H1 (cell line): ENCODE results near the gene RAD18. TPM values are rescaled to one million over a fixed set of nuclear protein-coding genes. Genes with fewer than 3 reads are reported as not detected.

Experiments
- BRCA1 ChIP-seq: IDR thresholded peaks from 2 replicates; pipeline ENCODE4 v1.6.1; 2012; ENCODE audit warnings: low read depth, low read length, improper control_type of control experiment
- polyA plus RNA-seq, 7 experiments: library from polyadenylated mRNA; depleted of rRNA in 3 of 7; stranded (reverse) in 5 of 7; unstranded in 2 of 7; fragments of >200 nt in 5 of 7; fragments of 200-250 nt in 2 of 7; gene quantifications; 1 replicate in 5 of 7; 2 replicates in 1 of 7; 4 replicates in 1 of 7; pipeline versions ENCODE4 v1.2.1 to v1.2.3, GENCODE V29; 2011 to 2013; ENCODE audit warnings: missing spikeins in 2 of 7, mixed read lengths in 2 of 7
- total RNA-seq: library from RNA; stranded (reverse); fragmentation: NEBNext Ultra II Directional; extraction: Animal tissue kit (Norgen Biotek cat#: 25700); gene quantifications from 2 replicates; pipeline ENCODE4 v1.2.1, GENCODE V29; 2021

The RAD18 gene
- total and polyA plus RNA-seq, 2 of the 8 experiments (the other 6 are each of a cell fraction or from before 2014, with no cell fraction given), result 13.0 to 23.2 TPM

DNA sequence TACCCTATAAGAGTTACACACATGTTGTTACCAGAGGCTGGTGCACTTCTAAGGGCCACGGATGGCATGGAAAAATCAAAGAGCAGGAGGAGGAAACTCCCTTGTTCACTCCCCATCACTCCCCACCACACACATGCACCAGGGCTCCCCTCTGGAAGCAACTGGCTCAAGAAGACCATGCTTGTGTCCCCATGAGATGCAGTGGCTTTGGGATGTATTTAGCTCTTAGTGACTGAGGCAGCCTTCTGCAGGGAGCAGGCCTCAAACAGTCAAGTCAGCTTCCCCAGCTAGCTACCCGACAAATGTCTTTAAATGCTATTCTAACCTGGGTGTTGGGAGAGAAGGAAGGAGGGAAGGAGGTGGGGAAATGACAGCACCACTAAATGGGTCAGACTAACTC lies 32.9 kb upstream of the RAD18 start (continued):
- no peak for TF ChIP-seq BRCA1
